ENCODE data around the gene EID1. TPM values are rescaled to one million over a fixed set of nuclear protein-coding genes. Genes with fewer than 3 reads are reported as not detected.
A peak's percentile ranks its signal among the peaks of the same experiment; 100 is the strongest.
"Not testable (repeated sequence)": the region's sequence is repeated elsewhere in the genome, so short reads cannot be mapped to it uniquely, and the experiment has no call there.

Gene EID1
- total RNA-seq, 2 experiments from 2014 or later: 73.6 to 82.5 TPM

- H3K36me3 Mint-ChIP-seq (ENCODE audit: low read depth); CTCF ChIA-PET: not testable (repeated sequence)
Measured at GRCh38 chr15:48910554-48910953, 32.6 kb downstream of the EID1 start.

DNA sequence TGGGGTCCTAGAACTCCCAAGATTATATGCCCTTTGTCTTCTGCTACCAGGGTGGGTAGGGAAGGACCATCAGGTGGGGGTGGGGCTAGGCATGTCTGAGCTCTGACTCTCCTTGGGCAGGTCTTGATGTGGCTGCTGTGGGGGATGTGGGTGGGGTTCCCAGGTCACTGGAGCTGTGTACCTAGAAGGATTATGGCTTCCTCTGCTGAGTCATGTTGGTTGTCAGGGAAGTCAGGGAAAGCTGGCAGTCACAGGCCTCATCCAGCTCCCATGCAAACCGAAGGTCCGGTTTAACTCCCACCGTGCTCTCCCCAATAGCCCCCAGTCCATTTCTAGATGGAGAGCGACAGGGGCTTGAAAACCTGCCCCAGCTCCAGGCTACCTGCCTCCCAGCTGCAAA is 35.2 kb downstream of the EID1 start:
- DNase-seq (no peak), ATAC-seq (no peak)
- intact Hi-C loops (cut with DNase I, micrococcal nuclease): no loop called here
- no peaks in the 10 kb centered on the region for H3K9me3 Mint-ChIP-seq (ENCODE audit: low read depth)
- H3K27me3 Mint-ChIP-seq: peaks cover 18% of the 10 kb centered on the region
- ChIA-PET CTCF (no interaction called here), POLR2A (no interaction called here)
- no peak overlapping the region for H3K27ac Mint-ChIP-seq
- H3K4me1 Mint-ChIP-seq: peaks cover under 1% of the 10 kb centered on the region
- no peak overlapping the region for H3K4me3 Mint-ChIP-seq
- H3K36me3 Mint-ChIP-seq (ENCODE audit: low read depth): no peaks in the 10 kb centered on the region

More at GRCh38 chr15:48910554-48910953, 32.6 kb downstream of the EID1 start:
- DNase-seq; H3K27me3 Mint-ChIP-seq; ATAC-seq; intact Hi-C loops (cut with DNase I, micrococcal nuclease); H3K27ac Mint-ChIP-seq; H3K4me3 Mint-ChIP-seq; H3K9me3 Mint-ChIP-seq (ENCODE audit: low read depth); POLR2A ChIA-PET: not testable (repeated sequence)
- H3K4me1 Mint-ChIP-seq: peaks cover 12% of the 10 kb centered on the region

GRCh38 chr15:48914717-48915116 is 36.8 kb downstream of the EID1 start:
- Mint-ChIP-seq H3K4me1 (peaks cover 3% of the 10 kb centered on the region), H3K27ac (no peak overlapping the region), H3K36me3 (ENCODE audit: low read depth) (no peaks in the 10 kb centered on the region), H3K9me3 (ENCODE audit: low read depth) (no peaks in the 10 kb centered on the region), H3K27me3 (peaks cover 25% of the 10 kb centered on the region), H3K4me3 (no peak overlapping the region)
- ChIA-PET POLR2A (no interaction called here), CTCF (no interaction called here)
- DNase-seq (no peak), ATAC-seq (no peak)
- intact Hi-C loops (cut with DNase I, micrococcal nuclease): no loop called here

DNA sequence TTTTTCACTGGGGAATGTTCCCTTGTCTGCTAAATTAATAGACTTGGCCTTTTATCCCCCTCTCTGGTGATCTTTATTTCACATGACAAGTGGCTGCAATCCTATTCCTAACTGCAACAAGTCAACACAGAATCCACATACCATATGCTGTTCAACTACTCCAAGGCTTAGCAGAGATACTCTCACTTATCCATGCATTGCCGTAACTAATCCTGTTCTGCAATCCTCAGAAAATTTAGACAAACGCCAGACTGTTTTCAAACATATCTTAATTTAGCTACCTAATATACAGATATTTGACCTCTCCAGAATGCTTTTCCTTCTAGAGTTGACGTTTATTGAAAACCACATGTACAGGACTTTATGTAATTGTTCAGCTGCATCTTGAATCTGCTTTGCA is 37.9 kb downstream of the EID1 start:
- ChIA-PET POLR2A (no interaction called here), CTCF (interaction anchor here (1.1 kb wide), 2 partner anchors 10 to 506 kb away, joined by 3 to 4 read pairs; no protein-coding TSS in a partner anchor)
- Mint-ChIP-seq H3K4me1 (peaks cover 3% of the 10 kb centered on the region), H3K27me3 (peaks cover 26% of the 10 kb centered on the region), H3K9me3 (ENCODE audit: low read depth) (no peaks in the 10 kb centered on the region), H3K36me3 (ENCODE audit: low read depth) (no peaks in the 10 kb centered on the region), H3K4me3 (no peak overlapping the region), H3K27ac (no peak overlapping the region)
- ATAC-seq (no peak), DNase-seq (no peak)
- intact Hi-C loops (cut with DNase I, micrococcal nuclease): no loop called here

- H3K9me3 Mint-ChIP-seq (ENCODE audit: low read depth): no peaks in the 10 kb centered on the region
- no peak for ATAC-seq
- H3K27ac Mint-ChIP-seq: no peak overlapping the region
- intact Hi-C loops (cut with DNase I, micrococcal nuclease): no loop called here
- H3K4me3 Mint-ChIP-seq: no peak overlapping the region
- ChIA-PET POLR2A (interaction anchor here (0.6 kb wide), 1 partner anchor 616 kb away, joined by 4 read pairs; no protein-coding TSS in a partner anchor), CTCF (interaction anchor here (1.1 kb wide), 2 partner anchors 11 to 506 kb away, joined by 3 to 4 read pairs; no protein-coding TSS in a partner anchor)
- H3K27me3 Mint-ChIP-seq: peaks cover 28% of the 10 kb centered on the region
- no peaks in the 10 kb centered on the region for H3K36me3 Mint-ChIP-seq (ENCODE audit: low read depth)
- DNase-seq: no peak
- H3K4me1 Mint-ChIP-seq: peaks cover 3% of the 10 kb centered on the region
Measured at GRCh38 chr15:48916721-48917120, 38.8 kb downstream of the EID1 start.

- H3K27me3 Mint-ChIP-seq: peaks cover 33% of the 10 kb centered on the region
- no peak for DNase-seq
- peaks cover 2% of the 10 kb centered on the region for H3K36me3 Mint-ChIP-seq (ENCODE audit: low read depth)
- ChIA-PET POLR2A (no interaction called here), CTCF (no interaction called here)
- intact Hi-C loops (cut with DNase I, micrococcal nuclease): loop anchor here in 1 of 2 experiments (2.0 kb wide), 1 partner anchor 15 kb away; no protein-coding TSS in a partner anchor
- no peaks in the 10 kb centered on the region for H3K9me3 Mint-ChIP-seq (ENCODE audit: low read depth)
- H3K27ac Mint-ChIP-seq: no peak overlapping the region
- peaks cover 28% of the 10 kb centered on the region for H3K4me1 Mint-ChIP-seq
- no peak overlapping the region for H3K4me3 Mint-ChIP-seq
- no peak for ATAC-seq
Measured at GRCh38 chr15:48922046-48922445, 44.1 kb downstream of the EID1 start.

GRCh38 chr15:48924528-48925393 is 46.8 kb downstream of the EID1 start:
- peaks cover 2% of the 10 kb centered on the region for H3K36me3 Mint-ChIP-seq (ENCODE audit: low read depth)
- POLR2A ChIA-PET: interaction anchor here (0.7 to 1.3 kb wide), 2 partner anchors 39 to 51 kb away, joined by 3 read pairs; no protein-coding TSS in a partner anchor
- H3K27ac Mint-ChIP-seq: peak overlapping the region; percentile 65
- DNase-seq (no peak), ATAC-seq (no peak)
- CTCF ChIA-PET: interaction anchor here (0.5 to 1.6 kb wide), 3 partner anchors 35 to 257 kb away, joined by 3 to 6 read pairs (median 3); no protein-coding TSS in a partner anchor
- H3K4me3 Mint-ChIP-seq: no peak overlapping the region
- peaks cover 51% of the 10 kb centered on the region for H3K4me1 Mint-ChIP-seq
- no peaks in the 10 kb centered on the region for H3K9me3 Mint-ChIP-seq (ENCODE audit: low read depth)
- H3K27me3 Mint-ChIP-seq: peaks cover 22% of the 10 kb centered on the region
- intact Hi-C loops (cut with DNase I, micrococcal nuclease): loop anchor here (5.0 kb wide), 4 partner anchors 43 to 1338 kb away; partner anchors contain the start of gene EID1 (in 1 of the 2)

DNA sequence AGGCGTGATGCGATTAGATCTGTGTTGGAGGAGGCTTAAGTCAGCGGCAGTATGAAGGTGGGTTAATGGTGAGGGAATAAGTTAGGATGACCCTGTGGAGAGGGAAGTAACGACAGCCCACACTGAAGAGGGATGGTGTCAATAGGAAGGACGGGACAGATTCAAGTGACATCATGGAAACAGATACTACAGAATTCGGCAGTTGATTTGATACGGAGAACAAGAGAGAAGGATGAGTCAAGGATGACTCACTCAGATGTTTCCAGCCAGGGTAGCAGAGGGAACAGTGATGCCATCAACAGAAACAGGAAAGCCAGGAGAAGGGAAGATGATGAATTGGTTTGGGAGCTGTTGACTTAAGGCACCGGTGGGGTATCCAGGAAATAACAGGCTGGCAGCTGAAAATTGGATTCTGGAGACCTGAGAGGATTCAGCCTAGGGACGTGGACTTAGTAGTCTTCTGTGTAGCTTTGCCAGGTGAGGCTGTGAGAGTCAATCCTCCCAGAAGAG is 47.8 kb downstream of the EID1 start:
- no peaks in the 10 kb centered on the region for H3K9me3 Mint-ChIP-seq (ENCODE audit: low read depth)
- peaks cover 2% of the 10 kb centered on the region for H3K36me3 Mint-ChIP-seq (ENCODE audit: low read depth)
- intact Hi-C loops (cut with DNase I, micrococcal nuclease): loop anchor here (5.0 kb wide), 4 partner anchors 42 to 1337 kb away; partner anchors contain the start of gene EID1 (in 1 of the 2)
- H3K27me3 Mint-ChIP-seq: peaks cover 20% of the 10 kb centered on the region
- ATAC-seq (peak; percentile 50), DNase-seq (peak; percentile 30)
- peak overlapping the region; percentile 65 for H3K27ac Mint-ChIP-seq
- H3K4me3 Mint-ChIP-seq: peak overlapping the region; percentile 15
- ChIA-PET CTCF (interaction anchor here (0.5 to 1.6 kb wide), 4 partner anchors 14 to 717 kb away, joined by 3 to 6 read pairs (median 4); no protein-coding TSS in a partner anchor), POLR2A (interaction anchor here (0.6 kb wide), 1 partner anchor 112 kb away, joined by 8 read pairs; no protein-coding TSS in a partner anchor)
- H3K4me1 Mint-ChIP-seq: peaks cover 57% of the 10 kb centered on the region

DNA sequence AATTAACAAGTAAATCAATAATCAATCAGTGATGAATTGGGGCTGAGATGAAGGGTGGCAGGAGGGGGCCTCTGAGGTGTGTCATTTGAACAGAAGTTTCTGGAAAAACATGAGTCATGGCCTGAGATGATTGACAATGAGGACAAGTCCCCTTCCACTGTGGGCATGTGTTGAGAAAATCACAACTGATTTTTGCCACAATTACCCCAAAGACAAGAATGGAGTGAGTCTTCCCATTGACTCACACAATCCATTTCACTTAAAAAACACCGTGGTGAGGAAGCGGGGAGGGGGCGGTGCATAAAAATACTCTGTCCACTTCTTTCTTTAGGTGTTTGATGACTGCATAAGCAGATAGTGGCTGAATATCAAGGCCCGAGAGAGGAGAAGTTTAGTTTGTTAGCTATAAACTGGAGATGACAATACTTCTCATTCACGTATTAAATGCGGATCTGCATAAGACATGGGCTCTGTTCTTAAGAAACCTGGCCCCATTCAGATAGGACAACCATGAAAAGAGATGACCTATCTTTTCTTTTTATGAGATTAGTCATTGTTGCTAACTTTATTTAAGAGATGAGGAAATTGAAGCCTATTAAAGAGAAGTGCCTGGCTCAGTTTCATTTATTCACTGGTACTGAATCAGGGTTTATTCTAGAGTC is 51.1 kb downstream of the EID1 start:
- intact Hi-C loops (cut with DNase I, micrococcal nuclease): loop anchor here (1.0 to 5.0 kb wide), 9 partner anchors 11 to 1333 kb away; partner anchors contain the start of gene EID1 (in 2 of the 2)
- CTCF ChIA-PET: interaction anchor here (0.7 to 1.2 kb wide), 4 partner anchors 9 to 102 kb away, joined by 3 read pairs; no protein-coding TSS in a partner anchor
- H3K9me3 Mint-ChIP-seq (ENCODE audit: low read depth): no peaks in the 10 kb centered on the region
- ATAC-seq (peak; percentile 76), DNase-seq (peak; percentile 78)
- POLR2A ChIA-PET: interaction anchor here (0.6 kb wide), 1 partner anchor 213 kb away, joined by 4 read pairs; no protein-coding TSS in a partner anchor
- peak overlapping the region; percentile 81 for H3K27ac Mint-ChIP-seq
- no peak overlapping the region for H3K4me3 Mint-ChIP-seq
- H3K27me3 Mint-ChIP-seq: peaks cover 17% of the 10 kb centered on the region
- peaks cover 2% of the 10 kb centered on the region for H3K36me3 Mint-ChIP-seq (ENCODE audit: low read depth)
- peaks cover 64% of the 10 kb centered on the region for H3K4me1 Mint-ChIP-seq

DNA sequence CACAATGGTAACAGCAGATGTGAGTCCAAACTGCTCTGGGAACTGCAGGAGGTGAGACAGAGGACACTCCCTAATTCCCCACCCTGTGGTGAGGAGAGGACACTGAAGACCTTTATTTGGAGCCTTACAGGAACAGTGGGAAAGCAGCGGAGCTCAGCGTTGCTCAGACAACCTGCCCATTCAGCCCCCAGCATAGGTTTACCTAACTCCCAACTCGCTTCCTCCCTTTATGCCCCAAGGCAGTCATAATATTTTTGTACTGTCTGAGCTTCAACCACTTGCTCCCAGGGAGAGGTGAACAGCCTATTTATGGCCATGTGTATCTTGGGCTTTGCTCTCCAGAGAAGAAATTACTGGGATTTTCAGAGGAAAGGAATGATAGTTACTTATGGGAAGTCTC is 51.7 kb downstream of the EID1 start:
- ChIA-PET CTCF (interaction anchor here (0.7 to 1.2 kb wide), 4 partner anchors 8 to 102 kb away, joined by 3 read pairs; no protein-coding TSS in a partner anchor), POLR2A (interaction anchor here (0.6 kb wide), 1 partner anchor 212 kb away, joined by 4 read pairs; no protein-coding TSS in a partner anchor)
- Mint-ChIP-seq H3K4me1 (peaks cover 58% of the 10 kb centered on the region), H3K4me3 (no peak overlapping the region), H3K27me3 (peaks cover 12% of the 10 kb centered on the region), H3K9me3 (ENCODE audit: low read depth) (no peaks in the 10 kb centered on the region), H3K36me3 (ENCODE audit: low read depth) (peaks cover 2% of the 10 kb centered on the region), H3K27ac (peak overlapping the region; percentile 81)
- ATAC-seq (no peak), DNase-seq (no peak)
- intact Hi-C loops (cut with DNase I, micrococcal nuclease): loop anchor here (1.0 to 5.0 kb wide), 9 partner anchors 11 to 1333 kb away; partner anchors contain the start of gene EID1 (in 2 of the 2)
